HCT116 (cell line): ENCODE results near the gene SH3GL1. TPM values are rescaled to one million over a fixed set of nuclear protein-coding genes. Genes with fewer than 3 reads are reported as not detected.

Source experiments
- ATAC-seq: fragments of 200-7000 bp; cut with Tn5 transposase; 2 replicates; pipeline ENCODE4 v1.9.1; 2020; ENCODE audit warnings: mild to moderate bottlenecking, moderate library complexity
- BruUV-seq: library from RNA; stranded (reverse); fragments of 400-500 nt; replicated peaks from 2 replicates; lab custom pipeline; 2021; lab: Mats Ljungman, UMichigan
- CTCF ChIA-PET: fragments of 300-600 bp; sonication (Branson Sonifier 250); formaldehyde crosslinking; loops from one replicate; lab custom pipeline; 2021; ENCODE audit warnings: antibody characterized with exemption; lab: Charles Lee
- POLR2A ChIA-PET: fragments of 300-600, 350-600 bp; sonication (Branson Sonifier 250); formaldehyde crosslinking; loops from one replicate; lab custom pipeline; 2021; ENCODE audit warnings: antibody characterized with exemption; lab: Charles Lee
- RAD21 ChIA-PET, 2 experiments: fragments of 300-600 bp; sonication (Branson Sonifier 250); formaldehyde crosslinking; loops; one replicate each; lab custom pipeline; 2023; ENCODE audit warnings: low total read pairs in 2 of 2; ENCODE audit not compliant: uncharacterized antibody in 2 of 2, unreplicated experiment in 2 of 2, low non-redundant PET in 1 of 2; lab: Charles Lee
- DNase-seq: peaks from one replicate; pipeline ENCODE4 v3.0.0-alpha.2; 2010; ENCODE audit warnings: low read depth, low spot score
- H2AFZ ChIP-seq: fragments of 200-600 bp; shearing (Covaris generic), sonication (generic); 2 replicates; pipeline ENCODE4 v1.6.1; 2017; ENCODE audit warnings: low read depth, mixed run types, mixed read lengths, antibody characterized with exemption, low read length; ENCODE audit not compliant: poor library complexity, severe bottlenecking
- H3K27ac ChIP-seq: 2 replicates; pipeline ENCODE4 v1.5.1; 2012; ENCODE audit warnings: low read depth, low read length
- H3K27me3 ChIP-seq: fragments of 200-600 bp; sonication (generic); 2 replicates; pipeline ENCODE4 v1.6.1; 2016; ENCODE audit warnings: mixed run types, low read length, mixed read lengths; ENCODE audit not compliant: insufficient read depth
- H3K36me3 ChIP-seq, 2 experiments: fragments of 200-500 bp in 1 of 2; fragments of 200-600 bp in 1 of 2; sonication (Bioruptor generic) in 1 of 2; sonication (generic) in 1 of 2; 2 replicates each; pipeline versions ENCODE4 v1.5.1 to v1.6.1; 2014 to 2016; ENCODE audit warnings: low read length in 2 of 2, inconsistent platforms in 1 of 2, mixed read lengths in 1 of 2, mixed run types in 1 of 2; ENCODE audit not compliant: insufficient read depth in 2 of 2, control insufficient read depth in 1 of 2
- H3K4me1 ChIP-seq, 2 experiments: fragments of 200-600 bp in 1 of 2; sonication (generic) in 1 of 2; 2 replicates each; pipeline versions ENCODE4 v1.5.1 to v1.6.1; 2012 to 2017; ENCODE audit warnings: low read length in 2 of 2, inconsistent platforms in 1 of 2, mild to moderate bottlenecking in 1 of 2, mixed read lengths in 1 of 2, mixed run types in 1 of 2, moderate library complexity in 1 of 2; ENCODE audit not compliant: insufficient read depth in 2 of 2, control insufficient read depth in 1 of 2
- H3K4me2 ChIP-seq: fragments of 200-600 bp; sonication (generic); 2 replicates; pipeline ENCODE4 v1.6.1; 2017; ENCODE audit warnings: mixed run types, low read length, mixed read lengths
- H3K4me3 ChIP-seq, 2 experiments: fragments of 200-600 bp in 1 of 2; sonication (generic) in 1 of 2; replicated peaks in 1 of 2; 2 replicates each; pipeline ENCODE4 v1.5.1; 2011 to 2016; ENCODE audit warnings: low read length in 2 of 2, control low read depth in 1 of 2, low read depth in 1 of 2, mild to moderate bottlenecking in 1 of 2, mixed read lengths in 1 of 2, mixed run types in 1 of 2
- H3K79me2 ChIP-seq: fragments of 200-600 bp; sonication (generic); 2 replicates; pipeline ENCODE4 v1.6.1; 2017; ENCODE audit warnings: mild to moderate bottlenecking, mixed run types, low read length, moderate library complexity, mixed read lengths; ENCODE audit not compliant: insufficient read depth
- H3K9ac ChIP-seq: fragments of 200-600 bp; sonication (generic); 2 replicates; pipeline ENCODE4 v1.6.1; 2016; ENCODE audit warnings: low read length, mixed read lengths
- H3K9me2 ChIP-seq: fragments of 200-600 bp; sonication (generic), shearing (Covaris generic); 2 replicates; pipeline ENCODE4 v1.6.1; 2017; ENCODE audit warnings: mixed run types, mild to moderate bottlenecking, moderate library complexity; ENCODE audit not compliant: insufficient read depth
- H3K9me3 ChIP-seq, 2 experiments: fragments of 200-500 bp in 1 of 2; fragments of 200-600 bp in 1 of 2; sonication (Bioruptor generic) in 1 of 2; sonication (generic) in 1 of 2; 2 replicates each; pipeline ENCODE4 v1.6.1; 2014 to 2017; ENCODE audit warnings: low read length in 2 of 2, mixed read lengths in 2 of 2, inconsistent platforms in 1 of 2, low read depth in 1 of 2, mild to moderate bottlenecking in 1 of 2, mixed run types in 1 of 2, moderate library complexity in 1 of 2; ENCODE audit not compliant: control insufficient read depth in 1 of 2, insufficient read depth in 1 of 2
- H4K20me1 ChIP-seq: fragments of 200-600 bp; sonication (generic), shearing (Covaris generic); 2 replicates; pipeline ENCODE4 v1.6.1; 2017; ENCODE audit warnings: mixed run types, mild to moderate bottlenecking, moderate library complexity; ENCODE audit not compliant: insufficient read depth
- CTCF ChIP-seq, 3 experiments: fragments of 200-600 bp in 1 of 3; sonication (generic) in 1 of 3; IDR thresholded peaks in 2 of 3; conservative IDR thresholded peaks in 1 of 3; 2 replicates each; pipeline ENCODE4 v1.5.1; 2012 to 2017; ENCODE audit warnings: low read depth in 2 of 3, low read length in 2 of 3, antibody characterized with exemption in 1 of 3, borderline replicate concordance in 1 of 3, control low read depth in 1 of 3, mild to moderate bottlenecking in 1 of 3, mixed read lengths in 1 of 3, mixed run types in 1 of 3, moderate library complexity in 1 of 3; ENCODE audit not compliant: insufficient read depth in 1 of 3
- EZH2phosphoT487 ChIP-seq: fragments of 200-600 bp; IDR thresholded peaks from 2 replicates; pipeline ENCODE4 v1.6.1; 2018; ENCODE audit warnings: antibody characterized with exemption, borderline replicate concordance
- POLR2A ChIP-seq: IDR thresholded peaks from 2 replicates; pipeline ENCODE4 v1.7.0; 2011; ENCODE audit warnings: borderline replicate concordance; ENCODE audit not compliant: insufficient read depth, insufficient read length; ENCODE audit errors: extremely low read depth
- POLR2AphosphoS5 ChIP-seq: IDR thresholded peaks from 2 replicates; pipeline ENCODE4 v1.6.1; 2011; ENCODE audit warnings: mild to moderate bottlenecking, low read depth, low read length, moderate library complexity
- RAD21 ChIP-seq: IDR thresholded peaks from 2 replicates; pipeline ENCODE4 v1.6.1; 2012; ENCODE audit warnings: low read depth, mild to moderate bottlenecking
- YY1 ChIP-seq: IDR thresholded peaks from 2 replicates; pipeline ENCODE4 v1.6.1; 2011; ENCODE audit warnings: low read length, low read depth, moderate library complexity, mild to moderate bottlenecking; ENCODE audit not compliant: insufficient replicate concordance; ENCODE audit errors: extremely low read depth
- ZNF274 ChIP-seq: fragments of 200-500 bp; sonication (Bioruptor generic); IDR thresholded peaks from 2 replicates; pipeline ENCODE4 v1.6.1; 2014; ENCODE audit warnings: mild to moderate bottlenecking, low read depth, low read length, inconsistent platforms
- intact Hi-C: fragments of 100-400 bp; cut with micrococcal nuclease; formaldehyde crosslinking; loops from 2 replicates; pipeline ENCODE4 v1.10.0; 2022
- total RNA-seq: library from RNA; stranded (reverse); gene quantifications from one replicate; pipeline ENCODE4 v1.2.1, GENCODE V29; 2021; ENCODE audit not compliant: unreplicated experiment
- TF ChIP-seq, protein P1 (sequence below): IDR thresholded peaks from 2 replicates; pipeline ENCODE4 v1.6.1; 2012
- TF ChIP-seq, protein P2 (sequence below): IDR thresholded peaks from 2 replicates; pipeline ENCODE4 v1.6.1; 2012; ENCODE audit warnings: low read depth

Gene SH3GL1
- total RNA-seq, 1 experiment from 2014 or later: 86.0 TPM

- TF ChIP-seq POLR2A (no peak), ZNF274 (no peak), POLR2AphosphoS5 (no peak), YY1 (no peak)
- TF ChIP-seq, protein P1, sequence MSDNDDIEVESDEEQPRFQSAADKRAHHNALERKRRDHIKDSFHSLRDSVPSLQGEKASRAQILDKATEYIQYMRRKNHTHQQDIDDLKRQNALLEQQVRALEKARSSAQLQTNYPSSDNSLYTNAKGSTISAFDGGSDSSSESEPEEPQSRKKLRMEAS: no peak
- TF ChIP-seq, protein P2, sequence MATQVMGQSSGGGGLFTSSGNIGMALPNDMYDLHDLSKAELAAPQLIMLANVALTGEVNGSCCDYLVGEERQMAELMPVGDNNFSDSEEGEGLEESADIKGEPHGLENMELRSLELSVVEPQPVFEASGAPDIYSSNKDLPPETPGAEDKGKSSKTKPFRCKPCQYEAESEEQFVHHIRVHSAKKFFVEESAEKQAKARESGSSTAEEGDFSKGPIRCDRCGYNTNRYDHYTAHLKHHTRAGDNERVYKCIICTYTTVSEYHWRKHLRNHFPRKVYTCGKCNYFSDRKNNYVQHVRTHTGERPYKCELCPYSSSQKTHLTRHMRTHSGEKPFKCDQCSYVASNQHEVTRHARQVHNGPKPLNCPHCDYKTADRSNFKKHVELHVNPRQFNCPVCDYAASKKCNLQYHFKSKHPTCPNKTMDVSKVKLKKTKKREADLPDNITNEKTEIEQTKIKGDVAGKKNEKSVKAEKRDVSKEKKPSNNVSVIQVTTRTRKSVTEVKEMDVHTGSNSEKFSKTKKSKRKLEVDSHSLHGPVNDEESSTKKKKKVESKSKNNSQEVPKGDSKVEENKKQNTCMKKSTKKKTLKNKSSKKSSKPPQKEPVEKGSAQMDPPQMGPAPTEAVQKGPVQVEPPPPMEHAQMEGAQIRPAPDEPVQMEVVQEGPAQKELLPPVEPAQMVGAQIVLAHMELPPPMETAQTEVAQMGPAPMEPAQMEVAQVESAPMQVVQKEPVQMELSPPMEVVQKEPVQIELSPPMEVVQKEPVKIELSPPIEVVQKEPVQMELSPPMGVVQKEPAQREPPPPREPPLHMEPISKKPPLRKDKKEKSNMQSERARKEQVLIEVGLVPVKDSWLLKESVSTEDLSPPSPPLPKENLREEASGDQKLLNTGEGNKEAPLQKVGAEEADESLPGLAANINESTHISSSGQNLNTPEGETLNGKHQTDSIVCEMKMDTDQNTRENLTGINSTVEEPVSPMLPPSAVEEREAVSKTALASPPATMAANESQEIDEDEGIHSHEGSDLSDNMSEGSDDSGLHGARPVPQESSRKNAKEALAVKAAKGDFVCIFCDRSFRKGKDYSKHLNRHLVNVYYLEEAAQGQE: no peak
Measured at GRCh38 chr19:4370418-4371041, 29.8 kb downstream of the SH3GL1 start (continued).

DNA sequence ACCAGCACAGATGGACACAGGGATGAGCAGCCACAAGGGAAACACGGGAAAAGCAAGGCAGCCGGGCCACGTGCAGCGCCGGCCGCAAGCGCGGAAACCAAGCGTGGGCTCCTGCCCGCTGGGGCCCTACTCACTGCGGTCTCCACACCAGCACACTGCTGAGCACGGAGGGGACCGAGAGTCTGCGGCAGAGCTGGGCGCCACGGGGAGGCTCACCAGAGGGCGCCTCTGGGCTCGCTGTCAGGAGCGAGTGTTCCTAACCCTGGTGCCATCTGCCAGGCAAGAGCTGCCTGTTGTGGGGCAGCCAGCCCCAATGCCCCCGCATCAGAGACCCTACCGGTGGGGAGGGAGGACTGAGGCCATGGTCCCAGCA is 30.5 kb downstream of the SH3GL1 start:
- no peaks in the 10 kb centered on the region for H4K20me1 ChIP-seq
- H3K36me3 ChIP-seq: no peaks in the 10 kb centered on the region
- H3K4me2 ChIP-seq: no peak overlapping the region
- no peak for TF ChIP-seq EZH2phosphoT487
- peak; percentile 19 to 47 (median 29); a peak in 3 of 6 replicates for TF ChIP-seq CTCF (IDR thresholded peaks at IDR 0.05 in 2 of 3, conservative IDR thresholded peaks at IDR 0.05 in 1 of 3; ENCODE audit: borderline replicate concordance in 1 of 3, insufficient read depth in 1 of 3, low read depth in 2 of 3, low read length in 2 of 3)
- peak; percentile 54 for TF ChIP-seq RAD21
- TF ChIP-seq, all 23 proteins: peak for 2
- intact Hi-C loops: no loop called here
- Histone ChIP-seq H3K27me3 (no peaks in the 10 kb centered on the region), H3K27ac (peak overlapping the region; percentile 3; the same call in 1 of the 2 replicates), H3K4me3 (no peak overlapping the region), H3K9ac (0 out of 2 replicates have a peak overlapping the region, but pooled peaks have one; percentile 5), H3K79me2 (peaks cover 76% of the 10 kb centered on the region), H2AFZ (no peak overlapping the region), H3K9me2 (no peaks in the 10 kb centered on the region), H3K9me3 (no peaks in the 10 kb centered on the region), H3K4me1 (peaks cover 16 to 42% of the 10 kb centered on the region in 2 experiments)
- RAD21 ChIA-PET: interaction anchor here in 1 of 2 experiments (0.6 kb wide), 1 partner anchor 127 kb away, joined by 3 read pairs; no protein-coding TSS in a partner anchor
- CTCF ChIA-PET: interaction anchor here (0.9 to 1.4 kb wide), 2 partner anchors 33 to 103 kb away, joined by 3 read pairs; partner anchors contain the start of gene CHAF1A
- BruUV-seq: no TSS peak
- ATAC-seq (peak; percentile 41), DNase-seq (no peak)
- POLR2A ChIA-PET: interaction anchor here (0.8 kb wide), 1 partner anchor 10 kb away, joined by 3 read pairs; no protein-coding TSS in a partner anchor
